Erythroblast (primary cell): ENCODE results near the gene FRAS1.
"Not testable (repeated sequence)": the region's sequence is repeated elsewhere in the genome, so short reads cannot be mapped to it uniquely, and the experiment has no call there.

Experiments
- GATA1 ChIP-seq: IDR thresholded peaks from 2 replicates; pipeline ENCODE4 v1.6.1; 2011; ENCODE audit warnings: low read depth, mild to moderate bottlenecking, control low read depth, low read length, moderate library complexity
- POLR2A ChIP-seq: IDR thresholded peaks from 2 replicates; pipeline ENCODE4 v1.6.1; 2011; ENCODE audit warnings: mild to moderate bottlenecking, low read length

- TF ChIP-seq POLR2A, GATA1: not testable (repeated sequence)
These were observed 46.1 kb upstream of the FRAS1 start for GRCh38 chr4:78011003-78011402.
